A375 (cell line): ENCODE measurements around the gene RESF1. TPM values are rescaled to one million over a fixed set of nuclear protein-coding genes. Genes with fewer than 3 reads are reported as not detected.

Experiments
- total RNA-seq: library from RNA; depleted of rRNA; stranded (reverse); fragments of >200 nt; shearing (Covaris generic); gene quantifications from 2 replicates; pipeline ENCODE4 v1.2.3, GENCODE V29; 2014; rRNA removed

The RESF1 gene
- total RNA-seq: 14.1 and 18.1 TPM in 2 replicates

GRCh38 chr12:31959161-31959700 is at the start of gene RESF1:
Gene RESF1, plus strand, starts transcription at chr12:31959415. Its CDS starts 21,541 bp downstream, at chr12:31980956.

Other genes with a start within 250 kb of the RESF1 start
- 7.4 and 11.1 TPM in 2 replicates for gene AMN1, start 230.4 kb upstream of the RESF1 start, total RNA-seq
- gene BICD1, start 147.4 kb downstream of the RESF1 start, total RNA-seq: 40.5 and 47.3 TPM in 2 replicates